Measurements from ENCODE around the gene DTWD2. TPM values are rescaled to one million over a fixed set of nuclear protein-coding genes. Genes with fewer than 3 reads are reported as not detected.

Gene DTWD2
- total and polyA plus RNA-seq, 8 donors = 0.65 to 62.6 (median 5.5) TPM

DNA sequence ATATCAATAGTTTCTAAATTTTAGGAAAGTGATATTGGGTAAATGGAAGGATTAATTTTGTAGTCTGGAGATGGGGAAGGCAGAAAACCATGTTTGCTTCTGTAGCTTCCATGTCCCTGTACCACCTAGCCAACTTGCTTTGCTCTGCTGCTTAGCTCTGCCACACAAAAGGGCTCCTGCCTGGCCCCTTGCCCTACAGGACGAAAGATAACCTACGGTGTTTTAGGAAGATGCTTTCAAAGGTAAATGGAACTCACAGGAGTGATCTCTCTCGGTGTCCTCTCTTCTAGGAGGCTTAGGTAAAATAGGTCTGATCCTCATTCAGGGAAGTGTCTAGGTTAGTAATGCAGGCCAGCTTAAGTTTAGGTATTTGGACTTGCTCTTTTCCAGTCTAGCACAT, 44.8 kb upstream of the DTWD2 start:
- Histone ChIP-seq H3K9me3 (no peaks in the 10 kb centered on the region), H3K27ac (no peak overlapping the region), H3K4me3 (no peak overlapping the region), H3K27me3 (no peaks in the 10 kb centered on the region), H3K36me3 (no peaks in the 10 kb centered on the region), H3K4me1 (peaks cover 0 to 15% (median 9%) of the 10 kb centered on the region in 4 donors)
- TF ChIP-seq EP300 (IDR thresholded peaks at IDR 0.05) (no peak), POLR2A (IDR thresholded peaks at IDR 0.05) (no peak), POLR2AphosphoS5 (IDR thresholded peaks at IDR 0.05) (no peak)
- TF ChIP-seq, protein P1, sequence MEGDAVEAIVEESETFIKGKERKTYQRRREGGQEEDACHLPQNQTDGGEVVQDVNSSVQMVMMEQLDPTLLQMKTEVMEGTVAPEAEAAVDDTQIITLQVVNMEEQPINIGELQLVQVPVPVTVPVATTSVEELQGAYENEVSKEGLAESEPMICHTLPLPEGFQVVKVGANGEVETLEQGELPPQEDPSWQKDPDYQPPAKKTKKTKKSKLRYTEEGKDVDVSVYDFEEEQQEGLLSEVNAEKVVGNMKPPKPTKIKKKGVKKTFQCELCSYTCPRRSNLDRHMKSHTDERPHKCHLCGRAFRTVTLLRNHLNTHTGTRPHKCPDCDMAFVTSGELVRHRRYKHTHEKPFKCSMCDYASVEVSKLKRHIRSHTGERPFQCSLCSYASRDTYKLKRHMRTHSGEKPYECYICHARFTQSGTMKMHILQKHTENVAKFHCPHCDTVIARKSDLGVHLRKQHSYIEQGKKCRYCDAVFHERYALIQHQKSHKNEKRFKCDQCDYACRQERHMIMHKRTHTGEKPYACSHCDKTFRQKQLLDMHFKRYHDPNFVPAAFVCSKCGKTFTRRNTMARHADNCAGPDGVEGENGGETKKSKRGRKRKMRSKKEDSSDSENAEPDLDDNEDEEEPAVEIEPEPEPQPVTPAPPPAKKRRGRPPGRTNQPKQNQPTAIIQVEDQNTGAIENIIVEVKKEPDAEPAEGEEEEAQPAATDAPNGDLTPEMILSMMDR (IDR thresholded peaks at IDR 0.05) = no peak
- DNase-seq = no peak
- intact Hi-C loops (cut with DNase I; ENCODE audit: low total_unique reads) = no loop called here
- WGBS, 5 donors = 60 to 71% (median 62%) methylated on average over 3 of the region's 3 CpGs

GRCh38 chr5:119032656-119033055, 44.3 kb upstream of the DTWD2 start:
- TF ChIP-seq, protein P1 (IDR thresholded peaks at IDR 0.05) = no peak
- TF ChIP-seq POLR2AphosphoS5 (IDR thresholded peaks at IDR 0.05) (no peak), POLR2A (IDR thresholded peaks at IDR 0.05) (no peak), EP300 (IDR thresholded peaks at IDR 0.05) (no peak)
- H3K27me3 ChIP-seq = no peaks in the 10 kb centered on the region
- no peak overlapping the region for H3K27ac ChIP-seq
- H3K4me1 ChIP-seq = peaks cover 0 to 11% (median 4%) of the 10 kb centered on the region in 4 donors
- 52 to 77% (median 69%) methylated on average over 3 of the region's 3 CpGs for WGBS, 5 donors
- intact Hi-C loops (cut with DNase I; ENCODE audit: low total_unique reads) = no loop called here
- no peak overlapping the region for H3K4me3 ChIP-seq
- no peaks in the 10 kb centered on the region for H3K36me3 ChIP-seq
- H3K9me3 ChIP-seq = no peaks in the 10 kb centered on the region
- no peak for DNase-seq

DNA sequence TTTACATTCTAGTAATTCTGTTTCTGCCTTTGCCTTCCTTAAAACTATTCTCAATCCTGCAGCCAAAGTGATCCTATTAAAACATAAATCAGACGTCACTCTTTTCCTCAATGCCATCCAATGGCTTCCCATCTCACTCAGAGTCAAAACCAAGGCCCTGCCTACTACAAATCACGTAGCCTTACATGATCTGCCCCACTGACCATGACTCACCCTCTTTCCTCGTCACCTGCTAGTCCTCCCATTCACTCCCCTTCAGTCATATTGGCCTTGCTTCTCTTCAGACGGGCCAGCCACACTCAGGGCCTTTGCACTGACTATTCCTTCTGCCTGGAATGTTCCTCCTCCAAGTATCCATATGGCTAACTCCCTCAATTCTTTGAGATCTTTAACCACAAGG, 43.6 kb upstream of the DTWD2 start:
- intact Hi-C loops (cut with DNase I; ENCODE audit: low total_unique reads) = no loop called here
- TF ChIP-seq POLR2AphosphoS5 (IDR thresholded peaks at IDR 0.05) (no peak), EP300 (IDR thresholded peaks at IDR 0.05) (no peak), POLR2A (IDR thresholded peaks at IDR 0.05) (no peak)
- H3K9me3 ChIP-seq = no peaks in the 10 kb centered on the region
- no peaks in the 10 kb centered on the region for H3K27me3 ChIP-seq
- peaks cover 0 to 11% (median 1%) of the 10 kb centered on the region in 4 donors for H3K4me1 ChIP-seq
- WGBS, 5 donors = 72 to 90% (median 78%) methylated on average over 4 of the region's 4 CpGs
- no peaks in the 10 kb centered on the region for H3K36me3 ChIP-seq
- no peak for DNase-seq
- H3K4me3 ChIP-seq = no peak overlapping the region
- H3K27ac ChIP-seq = no peak overlapping the region

- TF ChIP-seq EP300 (IDR thresholded peaks at IDR 0.05) (no peak), POLR2A (IDR thresholded peaks at IDR 0.05) (no peak), POLR2AphosphoS5 (IDR thresholded peaks at IDR 0.05) (no peak)
- TF ChIP-seq, protein P1 (IDR thresholded peaks at IDR 0.05) = no peak
- Histone ChIP-seq H3K9me3 (no peaks in the 10 kb centered on the region), H3K4me3 (no peak overlapping the region), H3K27me3 (no peaks in the 10 kb centered on the region), H3K4me1 (peaks cover 0 to 7% (median 0%) of the 10 kb centered on the region in 4 donors), H3K27ac (no peak overlapping the region), H3K36me3 (no peaks in the 10 kb centered on the region)
- no peak for DNase-seq
- WGBS, 5 donors = 67 to 80% (median 74%) methylated on average over 5 of the region's 5 CpGs
- intact Hi-C loops (cut with DNase I; ENCODE audit: low total_unique reads) = no loop called here
Observed at GRCh38 chr5:119031011-119031886, 42.9 kb upstream of the DTWD2 start.

- Histone ChIP-seq H3K4me1 (peaks cover 0 to 7% (median 0%) of the 10 kb centered on the region in 4 donors), H3K36me3 (no peaks in the 10 kb centered on the region), H3K27me3 (no peaks in the 10 kb centered on the region), H3K9me3 (peaks cover 0 to 5% (median 2%) of the 10 kb centered on the region in 4 donors), H3K27ac (no peak overlapping the region), H3K4me3 (no peak overlapping the region)
- no peak for TF ChIP-seq POLR2A (IDR thresholded peaks at IDR 0.05)
- TF ChIP-seq, protein P1 (IDR thresholded peaks at IDR 0.05) = no peak
- DNase-seq = no peak
- intact Hi-C loops (cut with DNase I; ENCODE audit: low total_unique reads) = no loop called here
- WGBS, 5 donors = 82 to 91% (median 86%) methylated on average over 5 of the region's 5 CpGs
Observed at GRCh38 chr5:119028575-119028974, 40.2 kb upstream of the DTWD2 start.
